K562 (cell line): Measurements from ENCODE around the gene MYO1A. TPM values are rescaled to one million over a fixed set of nuclear protein-coding genes. Genes with fewer than 3 reads are reported as not detected.

Source experiments
- ATAC-seq: fragments of 200-7000 bp; cut with Tn5 transposase; 3 replicates; pipeline ENCODE4 v1.9.1; 2020; ENCODE audit warnings: moderate library complexity
- BruUV-seq: library from RNA; stranded (reverse); fragments of 400-500 nt; replicated peaks from 2 replicates; lab custom pipeline; 2021; lab: Mats Ljungman, UMichigan
- CTCF ChIA-PET: fragments of 300-600 bp; formaldehyde crosslinking; extraction: SDS; loops from one replicate; lab custom pipeline; 2021; ENCODE audit warnings: low intra/inter-chr PET ratio; lab: Yijun Ruan, JAX
- POLR2A ChIA-PET: fragments of 300-600, 350-650 bp; sonication (Branson Sonifier 250); formaldehyde crosslinking; extraction: SDS; loops from one replicate; lab custom pipeline; 2021; ENCODE audit warnings: antibody characterized with exemption, inconsistent platforms; lab: Yijun Ruan, JAX
- DNase-seq, 4 experiments: peaks; one replicate each; pipeline versions ENCODE4 v3.0.0 to v3.0.0-alpha.2; 2011 to 2018; ENCODE audit warnings: low spot score in 3 of 4, mixed read lengths in 3 of 4; ENCODE audit errors: extremely low read depth in 1 of 4
- FAIRE-seq: peaks from 2 replicates; lab custom pipeline; 2011; peaks lifted over from hg19 to GRCh38; lab: Jason Lieb, UNC
- H2AFZ ChIP-seq: 2 replicates; pipeline ENCODE4 v1.6.0; 2011; ENCODE audit warnings: low read depth, low read length, control low read depth, inconsistent platforms
- H3K27ac ChIP-seq: fragments of 200-600 bp; 3 replicates; pipeline ENCODE4 v1.8.0; 2011; ENCODE audit warnings: low read depth, mild to moderate bottlenecking, control low read depth, inconsistent platforms, low read length, moderate library complexity, mixed read lengths; ENCODE audit errors: extremely low read depth
- H3K27me3 ChIP-seq, 2 experiments: fragments of 300-600 bp in 1 of 2; 2 replicates in 1 of 2; 3 replicates in 1 of 2; pipeline versions ENCODE4 v1.6.0 to v1.8.0; 2011; ENCODE audit warnings: inconsistent platforms in 2 of 2, low read length in 2 of 2, mild to moderate bottlenecking in 1 of 2, mixed read lengths in 1 of 2, moderate library complexity in 1 of 2; ENCODE audit not compliant: control insufficient read depth in 2 of 2, insufficient read depth in 2 of 2
- H3K36me3 ChIP-seq: fragments of 300-600 bp; 3 replicates; pipeline ENCODE4 v1.8.0; 2011; ENCODE audit warnings: mild to moderate bottlenecking, low read length, inconsistent platforms; ENCODE audit not compliant: control insufficient read depth, insufficient read depth
- H3K4me1 ChIP-seq, 2 experiments: fragments of 200-600 bp in 1 of 2; replicated peaks in 1 of 2; 2 replicates in 1 of 2; 3 replicates in 1 of 2; pipeline versions ENCODE4 v1.5.1 to v1.8.0; 2011; ENCODE audit warnings: inconsistent platforms in 2 of 2, low read length in 2 of 2, mild to moderate bottlenecking in 1 of 2, mixed read lengths in 1 of 2, moderate library complexity in 1 of 2; ENCODE audit not compliant: control insufficient read depth in 2 of 2, insufficient read depth in 2 of 2
- H3K4me2 ChIP-seq: 2 replicates; pipeline ENCODE4 v1.6.1; 2011; ENCODE audit warnings: low read length, control low read depth, inconsistent platforms, mixed read lengths; ENCODE audit not compliant: insufficient read depth
- H3K4me3 ChIP-seq: fragments of 200-600 bp; sonication (generic), shearing (Covaris generic); 2 replicates; pipeline ENCODE4 v1.5.1; 2016; ENCODE audit warnings: control low read depth, inconsistent platforms
- H3K79me2 ChIP-seq: fragments of 200-600 bp; 3 replicates; pipeline ENCODE4 v1.8.0; 2011; ENCODE audit warnings: low read length, inconsistent platforms; ENCODE audit not compliant: control insufficient read depth, insufficient read depth
- H3K9ac ChIP-seq, 2 experiments: 2 replicates each; pipeline versions ENCODE4 v1.6.0 to v1.6.1; 2011; ENCODE audit warnings: low read depth in 2 of 2, low read length in 2 of 2, control low read depth in 1 of 2, inconsistent platforms in 1 of 2, mild to moderate bottlenecking in 1 of 2, mixed read lengths in 1 of 2; ENCODE audit not compliant: insufficient read depth in 1 of 2
- H3K9me1 ChIP-seq: one replicate; pipeline ENCODE4 v1.6.0; 2011; ENCODE audit warnings: inconsistent platforms, mild to moderate bottlenecking, low read length, moderate library complexity; ENCODE audit not compliant: control insufficient read depth, insufficient read depth
- H3K9me3 ChIP-seq: replicated peaks from 2 replicates; pipeline ENCODE4 v1.5.1; 2011; ENCODE audit warnings: low read depth, low read length, inconsistent platforms; ENCODE audit not compliant: control insufficient read depth, insufficient read depth
- H4K20me1 ChIP-seq: replicated peaks from 2 replicates; pipeline ENCODE4 v1.6.1; 2011; ENCODE audit warnings: low read length, inconsistent platforms, mixed read lengths; ENCODE audit not compliant: control insufficient read depth, insufficient read depth
- BCOR ChIP-seq: fragments of 450-650 bp; IDR thresholded peaks from 2 replicates; pipeline ENCODE4 v1.6.1; 2016
- CEBPG ChIP-seq, 3 experiments: fragments of 200-800 bp in 1 of 3; sonication (Bioruptor generic) in 1 of 3; sonication (generic) in 1 of 3; formaldehyde crosslinking in 1 of 3; IDR thresholded peaks in 2 of 3; conservative IDR thresholded peaks in 1 of 3; 2 replicates each; pipeline versions ENCODE4 v1.6.1 to v1.8.0; 2016 to 2022; ENCODE audit warnings: missing compliant biosample characterization in 2 of 3, missing genetic modification characterization in 2 of 3, mild to moderate bottlenecking in 1 of 3, missing genetic modification reagents in 1 of 3
- MCM7 ChIP-seq, 2 experiments: fragments of 450-650 bp; IDR thresholded peaks; 2 replicates each; pipeline ENCODE4 v1.6.1; 2016 to 2018
- RFX5 ChIP-seq: IDR thresholded peaks from 2 replicates; pipeline ENCODE4 v1.6.1; 2011; ENCODE audit warnings: low read depth, mild to moderate bottlenecking, improper control_type of control experiment, low read length
- WGBS: fragments of 100-300 bp; shearing (Covaris generic); methylation state at CpG from one replicate; pipeline ENCODE4 v1.1.6; 2016; ENCODE audit warnings: low coverage, mixed read lengths; ENCODE audit not compliant: insufficient coverage; ENCODE audit errors: missing lambda C conversion rate; 5-methylcytosine and 5-hydroxymethylcytosine counted together
- in situ Hi-C: fragments of 300-500 bp; cut with MboI; formaldehyde crosslinking; loops from 4 replicates; pipeline ENCODE4 v1.15.0; 2018; ENCODE audit warnings: inconsistent platforms, mixed read lengths
- intact Hi-C: fragments of 100-400 bp; cut with micrococcal nuclease; formaldehyde crosslinking; loops from 2 replicates; pipeline ENCODE4 v1.14.2; 2022
- polyA plus RNA-seq, 8 experiments: library from polyadenylated mRNA; depleted of rRNA in 4 of 8; stranded (reverse) in 5 of 8; unstranded in 3 of 8; fragments of >200 nt; fragmentation: Nextera tagmentation in 2 of 8; fragmentation: Illumina TruSeq in 1 of 8; extraction: Ambion mirVana in 2 of 8; extraction: Trizol in 1 of 8; gene quantifications; 2 replicates each; pipeline versions ENCODE4 v1.2.1 to v1.2.3, GENCODE V29; 2011 to 2014; ENCODE audit warnings: inconsistent platforms in 1 of 8, missing spikeins in 1 of 8
- total RNA-seq, 7 experiments: library from RNA; depleted of rRNA in 6 of 7; stranded (reverse); fragments of >200 nt in 6 of 7; fragmentation: Illumina TruSeq in 2 of 7; extraction: Trizol in 2 of 7; gene quantifications; 2 replicates each; pipeline versions ENCODE4 v1.2.1 to v1.2.3, GENCODE V29; 2011 to 2021; ENCODE audit warnings: low replicate concordance in 1 of 7
- TF ChIP-seq, protein P1 (sequence below), 2 experiments: fragments of 450-650 bp in 1 of 2; sonication (generic) in 1 of 2; formaldehyde crosslinking in 1 of 2; IDR thresholded peaks in 1 of 2; conservative IDR thresholded peaks in 1 of 2; 2 replicates each; pipeline versions ENCODE4 v1.6.1 to v1.8.1; 2016 to 2023; ENCODE audit warnings: mild to moderate bottlenecking in 2 of 2, moderate library complexity in 2 of 2, inconsistent platforms in 1 of 2, missing genetic modification reagents in 1 of 2

Gene MYO1A
- total and polyA plus RNA-seq, 9 of the 15 experiments (the other 6 are each of a cell fraction or from before 2014, with no cell fraction given), result 0.03 to 0.29 (median 0.14) TPM; not detected in 2

DNA sequence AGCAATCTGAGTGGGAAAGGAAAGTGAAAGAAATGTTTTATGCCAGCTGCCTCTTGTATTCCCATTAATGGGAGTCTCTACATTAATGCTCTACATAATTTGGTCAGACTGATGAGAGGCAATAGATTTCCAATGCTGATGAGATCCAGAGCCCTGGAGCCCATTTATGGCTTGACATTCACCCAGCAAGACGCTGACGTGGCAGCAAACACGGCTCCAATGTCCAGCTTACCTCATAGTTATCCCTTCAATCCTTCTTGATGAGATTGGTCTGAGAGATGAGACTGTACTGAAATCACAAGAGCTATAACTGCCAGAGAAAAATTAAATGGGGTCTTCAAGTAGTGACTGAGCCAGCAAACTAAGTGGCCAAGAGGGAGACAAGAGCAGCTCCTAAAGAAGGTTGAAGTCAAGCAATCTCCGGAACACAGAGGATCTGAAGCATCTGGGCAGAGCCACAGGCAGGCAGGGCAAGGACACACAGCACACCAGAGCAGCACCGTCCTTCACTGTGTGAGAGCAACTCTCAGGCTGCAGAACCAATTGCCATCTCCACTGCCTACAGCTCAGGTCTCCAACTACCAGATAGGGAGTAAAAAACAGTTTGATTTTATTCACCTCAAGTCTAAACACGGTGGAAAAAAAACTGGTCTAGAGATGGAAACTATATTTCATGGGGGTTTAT lies 7.3 kb upstream of the MYO1A start:
- ChIA-PET POLR2A (interaction anchor here (0.7 to 1.5 kb wide), 9 partner anchors 12 to 55 kb away, joined by 3 to 7 read pairs (median 3); no protein-coding TSS in a partner anchor), CTCF (interaction anchor here (1.8 kb wide), 1 partner anchor 49 kb away, joined by 4 read pairs; no protein-coding TSS in a partner anchor)
- no peak for DNase-seq
- BruUV-seq, result no TSS peak
- H3K4me2 ChIP-seq, result no peak overlapping the region
- intact Hi-C loops (no loop called here), in situ Hi-C loops (no loop called here)
- H3K9me1 ChIP-seq, result no peaks in the 10 kb centered on the region
- no peak overlapping the region for H3K27ac ChIP-seq
- H4K20me1 ChIP-seq, result no peaks in the 10 kb centered on the region
- no peaks in the 10 kb centered on the region for H3K27me3 ChIP-seq
- H3K9ac ChIP-seq, result no peak overlapping the region; a peak in 1 of 4 replicates
- 93% methylated on average over 6 of the region's 6 CpGs for WGBS
- ATAC-seq, result no peak
- H3K4me1 ChIP-seq, result no peaks in the 10 kb centered on the region
- no peaks in the 10 kb centered on the region for H3K9me3 ChIP-seq
- H3K36me3 ChIP-seq, result peaks cover 60% of the 10 kb centered on the region
- H3K4me3 ChIP-seq, result no peak overlapping the region
- FAIRE-seq, result no peak
- no peak overlapping the region for H2AFZ ChIP-seq
- no peaks in the 10 kb centered on the region for H3K79me2 ChIP-seq
- TF ChIP-seq BCOR, result no peak
- TF ChIP-seq RFX5, result no peak

DNA sequence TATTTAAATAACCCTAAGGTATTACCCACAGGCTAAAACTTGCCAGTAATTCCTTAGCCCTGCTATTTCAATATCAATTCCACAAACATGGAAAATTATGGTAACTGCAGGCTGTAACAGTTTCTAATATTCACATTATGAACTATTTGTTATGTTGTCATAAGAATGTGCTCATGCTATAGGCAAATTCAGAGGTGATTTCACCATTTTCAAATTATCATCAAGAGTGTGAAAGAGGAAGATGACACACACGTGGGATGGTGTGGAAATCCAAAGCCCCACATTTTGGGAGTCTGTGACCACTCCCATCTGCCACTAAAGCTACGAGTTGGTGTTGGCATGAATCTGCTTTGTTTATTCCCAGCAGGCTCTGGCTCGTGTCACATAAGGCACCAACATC lies 5.9 kb upstream of the MYO1A start:
- Histone ChIP-seq H3K9me1 (no peaks in the 10 kb centered on the region), H3K27me3 (no peaks in the 10 kb centered on the region), H3K36me3 (peaks cover 50% of the 10 kb centered on the region), H3K9ac (no peak overlapping the region), H2AFZ (no peak overlapping the region), H3K4me3 (no peak overlapping the region), H3K79me2 (no peaks in the 10 kb centered on the region), H3K9me3 (no peaks in the 10 kb centered on the region), H4K20me1 (no peaks in the 10 kb centered on the region), H3K4me2 (no peak overlapping the region), H3K27ac (no peak overlapping the region), H3K4me1 (no peaks in the 10 kb centered on the region)
- intact Hi-C loops, result no loop called here
- ATAC-seq (no peak), FAIRE-seq (no peak), DNase-seq (no peak)
- CTCF ChIA-PET, result no interaction called here
- BruUV-seq, result no TSS peak
- in situ Hi-C loops, result no loop called here
- WGBS, result 53% methylated on average over 3 of the region's 3 CpGs
- no peak for TF ChIP-seq MCM7 (IDR thresholded peaks at IDR 0.05)
- TF ChIP-seq CEBPG (CRISPR knock-in tag; IDR thresholded peaks at IDR 0.05), result no peak
- peak in 1 of 2 experiments; percentile 69; a peak in 2 of 4 replicates for TF ChIP-seq CEBPG (tag; conservative IDR thresholded peaks at IDR 0.05 in 1 of 2, IDR thresholded peaks at IDR 0.05 in 1 of 2)
- TF ChIP-seq, protein P1, sequence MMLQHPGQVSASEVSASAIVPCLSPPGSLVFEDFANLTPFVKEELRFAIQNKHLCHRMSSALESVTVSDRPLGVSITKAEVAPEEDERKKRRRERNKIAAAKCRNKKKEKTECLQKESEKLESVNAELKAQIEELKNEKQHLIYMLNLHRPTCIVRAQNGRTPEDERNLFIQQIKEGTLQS (IDR thresholded peaks at IDR 0.05), result peak; percentile 42
- TF ChIP-seq, protein P1 (CRISPR knock-in tag; conservative IDR thresholded peaks at IDR 0.05), result no peak
- POLR2A ChIA-PET, result interaction anchor here (0.9 to 1.4 kb wide), 4 partner anchors 23 to 57 kb away, joined by 3 to 5 read pairs (median 4); partner anchors contain the start of gene NEMP1
